SK-N-SH treated with all-trans-retinoic acid at 6 μM for 48 hours (cell line): ENCODE results near the gene SDC3.

Source experiments
- ATAC-seq: fragments of 200-7000 bp; cut with Tn5 transposase; 3 replicates; pipeline ENCODE4 v1.9.1; 2020; ENCODE audit warnings: mild to moderate bottlenecking, moderate library complexity
- ARNTL ChIP-seq: fragments of 450-650 bp; formaldehyde crosslinking; IDR thresholded peaks from 2 replicates; pipeline ENCODE4 v1.5.0; 2020; ENCODE audit warnings: low read depth, mild to moderate bottlenecking, moderate library complexity, borderline replicate concordance
- BACH2 ChIP-seq: fragments of 250-450 bp; sonication (Bioruptor Pico); IDR thresholded peaks from 2 replicates; pipeline ENCODE4 v1.9.0; 2021; ENCODE audit warnings: mild to moderate bottlenecking, borderline replicate concordance
- ESRRG ChIP-seq: fragments of 250-450 bp; sonication (Bioruptor Pico); IDR thresholded peaks from 2 replicates; pipeline ENCODE4 v1.6.1; 2021; ENCODE audit warnings: mild to moderate bottlenecking
- GLIS3 ChIP-seq: fragments of 250-450 bp; sonication (Bioruptor Pico); IDR thresholded peaks from 2 replicates; pipeline ENCODE4 v1.5.0; 2020; ENCODE audit warnings: mild to moderate bottlenecking, moderate library complexity
- ISL1 ChIP-seq: fragments of 250-450 bp; sonication (Bioruptor Pico); IDR thresholded peaks from 2 replicates; pipeline ENCODE4 v2.1.2; 2022; ENCODE audit warnings: mild to moderate bottlenecking, moderate library complexity
- PATZ1 ChIP-seq: fragments of 250-450 bp; sonication (Bioruptor Pico); IDR thresholded peaks from 2 replicates; pipeline ENCODE4 v1.8.0; 2020; ENCODE audit warnings: mild to moderate bottlenecking, moderate library complexity, borderline replicate concordance
- POU6F1 ChIP-seq: fragments of 250-450 bp; sonication (Bioruptor Pico); IDR thresholded peaks from 2 replicates; pipeline ENCODE4 v1.8.0; 2021; ENCODE audit warnings: low read depth, mild to moderate bottlenecking, moderate library complexity, borderline replicate concordance
- SNAI2 ChIP-seq: fragments of 250-450 bp; sonication (Bioruptor Pico); IDR thresholded peaks from 2 replicates; pipeline ENCODE4 v1.5.0; 2020; ENCODE audit warnings: mild to moderate bottlenecking, moderate library complexity
- TCF4 ChIP-seq: fragments of 250-450 bp; sonication (Bioruptor Pico); IDR thresholded peaks from 2 replicates; pipeline ENCODE4 v1.8.0; 2021; ENCODE audit warnings: mild to moderate bottlenecking, moderate library complexity, borderline replicate concordance
- TOX ChIP-seq: fragments of 250-450 bp; sonication (Bioruptor Pico); IDR thresholded peaks from 2 replicates; pipeline ENCODE4 v1.8.0; 2021; ENCODE audit warnings: mild to moderate bottlenecking, moderate library complexity, borderline replicate concordance
- TSHZ2 ChIP-seq: fragments of 250-450 bp; sonication (Bioruptor Pico); IDR thresholded peaks from 2 replicates; pipeline ENCODE4 v1.5.0; 2020; ENCODE audit warnings: mild to moderate bottlenecking, moderate library complexity
- ZFP3 ChIP-seq: fragments of 250-450 bp; sonication (Bioruptor Pico); IDR thresholded peaks from 2 replicates; pipeline ENCODE4 v1.5.0; 2020; ENCODE audit warnings: mild to moderate bottlenecking, moderate library complexity
- ZNF565 ChIP-seq: fragments of 450-650 bp; formaldehyde crosslinking; conservative IDR thresholded peaks from 2 replicates; pipeline ENCODE4 v1.5.0; 2020; ENCODE audit warnings: low read depth, mild to moderate bottlenecking, moderate library complexity
- ZNF8 ChIP-seq: fragments of 450-650 bp; formaldehyde crosslinking; IDR thresholded peaks from 2 replicates; pipeline ENCODE4 v1.5.0; 2020; ENCODE audit warnings: mild to moderate bottlenecking, moderate library complexity

Gene SDC3

GRCh38 chr1:30888975-30889374, 19.6 kb downstream of the SDC3 start (continued):
- TF ChIP-seq TSHZ2 (no peak), ZFP3 (CRISPR knock-in tag) (no peak), ARNTL (CRISPR knock-in tag) (no peak)

- peak; percentile 91 for ATAC-seq
- TF ChIP-seq GLIS3 (no peak), ARNTL (CRISPR knock-in tag) (no peak), SNAI2 (CRISPR knock-in tag) (no peak), ZNF8 (CRISPR knock-in tag) (no peak), POU6F1 (CRISPR knock-in tag) (no peak), ESRRG (CRISPR knock-in tag) (no peak), TCF4 (no peak), BACH2 (no peak), ZNF565 (CRISPR knock-in tag) (no peak), PATZ1 (CRISPR knock-in tag) (no peak), TOX (CRISPR knock-in tag) (no peak), TSHZ2 (no peak), ISL1 (no peak)
Measured at GRCh38 chr1:30888391-30888790, 20.2 kb downstream of the SDC3 start.

- TF ChIP-seq TSHZ2 (no peak), POU6F1 (CRISPR knock-in tag) (no peak), SNAI2 (CRISPR knock-in tag) (no peak)
- peak; percentile 23 for ATAC-seq
Measured at GRCh38 chr1:30887485-30888315, 20.9 kb downstream of the SDC3 start.
